ENCODE results near the gene MLC1.

MLC1 gene

GRCh38 chr22:50014053-50014501, 71.1 kb downstream of the MLC1 start:
- DNase-seq = no peak

DNA sequence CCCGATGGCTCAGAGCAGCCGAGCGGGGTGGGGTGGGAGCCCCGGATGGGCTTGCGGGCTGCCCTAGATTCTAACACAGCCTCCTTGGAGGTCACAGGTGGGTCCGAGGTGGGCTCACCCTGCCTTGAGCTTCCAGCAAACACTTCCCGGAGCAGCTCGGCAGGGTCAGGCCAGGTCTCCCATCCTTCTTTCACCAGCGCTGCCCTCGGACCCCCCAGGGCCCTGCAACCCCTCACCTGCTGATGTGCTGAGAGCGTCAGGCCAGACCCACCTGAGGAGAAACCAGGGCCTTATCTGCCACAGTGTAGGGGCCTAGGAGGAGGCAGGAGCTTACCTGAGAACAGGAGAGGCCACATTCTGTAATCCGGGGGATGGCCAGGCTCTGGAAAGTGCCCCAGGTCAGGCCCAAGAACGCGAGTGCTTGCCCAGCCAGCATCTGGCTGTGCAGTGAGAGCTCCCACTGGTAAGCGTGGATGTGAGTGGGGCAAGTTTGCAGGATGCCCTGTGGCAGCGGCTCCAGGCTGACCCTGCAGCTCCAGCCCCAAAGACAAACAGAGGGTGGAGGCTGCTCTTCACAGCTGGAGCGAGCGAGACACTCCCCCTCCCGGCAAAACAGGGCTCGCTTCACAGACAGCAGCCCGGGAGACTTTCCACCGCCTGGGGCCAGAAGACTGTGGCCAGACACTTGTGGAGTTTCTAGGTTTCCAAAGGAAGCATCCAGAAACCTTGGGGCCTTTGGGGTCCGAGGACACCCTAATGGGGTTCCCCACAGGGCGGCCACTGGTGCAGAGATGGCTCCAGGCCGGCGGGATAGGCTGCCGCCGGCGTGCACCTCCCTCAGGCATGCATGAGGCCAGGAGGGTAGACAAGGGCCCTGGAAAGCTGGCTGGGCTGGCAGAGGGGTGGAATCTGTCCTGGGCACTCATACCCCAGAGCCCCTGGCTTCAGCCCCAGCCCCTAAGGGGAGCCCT, 72.7 kb downstream of the MLC1 start, which contains the start of gene IL17REL:
Gene IL17REL (minus strand): TSS at position 555 of the 971 bp plus-strand sequence. CDS start 119 bp downstream, at position 436.
- no peak for DNase-seq

DNA sequence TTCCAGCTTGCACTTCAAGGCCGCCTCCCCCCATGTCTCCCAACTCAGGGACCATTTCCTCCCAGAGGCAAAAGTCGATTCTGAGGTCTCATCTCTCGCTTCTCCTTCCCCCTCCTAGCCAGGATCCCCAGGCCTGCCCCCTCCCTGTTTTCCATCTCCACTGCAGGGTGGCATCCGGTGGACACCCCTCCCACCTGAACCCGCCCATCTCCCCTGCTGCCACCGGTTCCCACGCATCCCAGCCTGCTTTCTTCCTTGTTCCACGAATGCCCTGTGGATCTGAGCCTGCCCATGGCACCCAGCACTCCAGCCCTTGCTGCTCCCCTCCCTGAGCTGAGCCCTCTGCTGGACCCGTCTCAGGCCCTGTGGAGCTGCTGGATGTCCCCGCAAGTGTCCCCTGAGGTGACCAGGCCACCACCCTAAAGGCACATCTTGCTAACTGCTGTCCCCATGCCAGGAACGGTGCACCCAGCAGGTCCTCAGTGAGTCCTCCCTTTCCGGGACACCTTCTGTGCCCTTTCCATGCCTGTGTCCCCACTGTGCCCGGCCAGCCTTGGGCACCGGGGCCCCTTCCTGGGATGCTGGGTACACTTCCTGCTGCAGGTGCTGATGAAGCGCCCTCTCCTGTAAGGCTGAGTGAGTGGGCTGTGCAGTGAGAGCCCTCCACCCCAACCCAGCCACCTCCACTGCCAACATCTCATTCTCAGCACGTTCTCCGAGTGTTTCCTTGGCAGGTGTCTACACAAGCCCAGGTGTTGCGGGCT, 73.6 kb downstream of the MLC1 start:
- no peak for DNase-seq

DNA sequence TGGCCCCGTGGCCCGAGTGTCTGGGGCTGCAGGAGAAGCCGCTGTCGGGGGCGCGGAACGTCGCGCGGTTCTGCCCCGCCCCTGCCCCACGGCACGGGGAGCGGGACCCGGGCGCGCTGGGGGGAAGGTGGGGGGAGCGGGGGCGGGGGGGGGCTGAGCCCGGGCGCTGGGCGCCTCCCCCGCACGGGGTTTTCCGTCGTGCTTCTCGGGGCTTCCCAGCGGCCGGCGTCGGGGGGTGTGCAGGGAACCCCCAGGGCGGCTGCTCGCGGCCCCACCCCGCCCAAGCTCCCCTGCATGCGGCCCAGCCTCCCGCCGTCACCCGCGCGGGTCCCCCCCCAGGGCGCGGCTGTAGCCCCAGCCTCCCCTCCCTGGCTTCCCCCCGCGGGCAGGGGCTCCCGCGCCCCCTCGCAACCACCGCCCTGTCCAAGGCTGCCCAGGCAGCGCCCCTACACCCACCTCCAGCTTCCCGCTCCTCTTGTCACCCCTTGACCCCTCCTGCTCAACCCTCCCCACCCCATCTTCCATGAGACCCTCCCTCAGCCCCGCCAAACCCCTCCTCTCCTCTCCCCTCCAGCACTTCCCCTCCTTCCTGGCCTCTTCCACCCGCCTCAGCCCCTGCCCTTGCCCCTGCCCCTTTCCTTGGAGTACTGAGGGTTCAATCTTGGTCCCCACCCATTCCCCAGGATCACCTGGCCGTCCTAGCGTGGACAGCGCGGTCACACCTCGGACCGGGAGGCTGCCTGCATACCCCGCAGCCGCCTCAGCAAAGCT, 74.4 kb downstream of the MLC1 start:
- peak; percentile 76 to 86 for DNase-seq

- no peak for DNase-seq
Measured at GRCh38 chr22:50009765-50010675, 75.2 kb downstream of the MLC1 start.
